IPS DF 19.7 (cell line): Measurements from ENCODE around the gene CCDC138.

ENCODE experiments used
- DNase-seq: peaks from one replicate; pipeline ENCODE4 v3.0.0-alpha.2; 2013; ENCODE audit warnings: low read depth, low spot score

Gene CCDC138

DNA sequence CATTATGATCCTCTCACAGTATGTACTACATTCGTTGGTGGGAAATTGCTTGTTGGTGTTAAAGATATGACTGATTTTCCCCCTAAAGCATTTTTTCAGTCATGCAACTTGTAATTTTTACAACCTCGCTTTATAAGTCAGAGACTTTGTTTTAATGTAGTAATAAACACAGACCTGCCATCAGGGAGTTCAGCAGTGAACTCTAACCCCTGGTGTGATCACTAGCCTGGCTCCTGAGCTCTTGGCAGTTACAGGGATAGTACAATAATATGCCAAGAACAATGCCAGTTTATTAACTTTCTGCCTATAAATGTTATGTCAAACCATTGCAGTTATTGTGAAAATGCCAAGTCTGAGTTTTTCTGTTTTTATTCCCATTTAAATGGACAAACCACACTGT lies 108.6 kb downstream of the CCDC138 start:
- DNase-seq = no peak

GRCh38 chr2:108896741-108897140 lies 110.2 kb downstream of the CCDC138 start:
- DNase-seq = no peak

DNA sequence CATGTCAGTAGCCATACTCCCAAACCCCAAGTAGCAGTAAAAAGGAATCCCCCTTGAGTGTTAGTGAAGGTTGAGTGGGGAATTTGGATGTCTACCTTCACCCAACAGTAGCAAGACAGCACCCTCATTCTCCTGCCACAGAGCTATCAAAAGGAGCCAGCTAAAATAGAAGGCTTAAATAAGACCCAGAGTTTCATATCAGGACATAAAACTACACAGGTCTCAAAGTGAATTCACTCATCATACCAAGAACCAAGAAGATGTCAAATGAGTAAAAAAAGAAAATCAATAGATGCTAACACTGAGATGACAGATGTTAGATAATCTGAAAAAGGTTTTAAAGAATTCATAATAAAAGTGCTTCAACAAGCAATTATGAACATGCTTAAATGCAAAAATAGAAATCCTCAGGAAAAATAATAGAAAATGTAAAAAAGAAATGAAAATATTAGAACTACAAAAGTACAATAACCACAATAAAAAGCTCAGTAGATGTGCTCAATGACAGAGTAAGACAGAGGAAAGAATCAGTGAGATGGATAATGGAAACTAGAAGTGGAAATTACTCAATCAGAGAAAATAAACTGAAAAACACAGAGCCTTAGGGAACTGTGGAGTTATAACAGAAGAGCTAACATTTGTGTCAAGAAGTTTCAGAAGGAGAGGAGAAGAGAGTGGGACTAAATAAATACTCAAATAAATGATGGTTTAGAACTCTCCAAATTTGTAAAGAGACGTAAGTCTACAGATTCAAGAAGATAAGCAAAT lies 111.9 kb downstream of the CCDC138 start:
- DNase-seq = no peak

- no peak for DNase-seq
Measured at GRCh38 chr2:108904680-108905079, 118.1 kb downstream of the CCDC138 start.

- DNase-seq = no peak
Measured at GRCh38 chr2:108905176-108905575, 118.6 kb downstream of the CCDC138 start.

DNA sequence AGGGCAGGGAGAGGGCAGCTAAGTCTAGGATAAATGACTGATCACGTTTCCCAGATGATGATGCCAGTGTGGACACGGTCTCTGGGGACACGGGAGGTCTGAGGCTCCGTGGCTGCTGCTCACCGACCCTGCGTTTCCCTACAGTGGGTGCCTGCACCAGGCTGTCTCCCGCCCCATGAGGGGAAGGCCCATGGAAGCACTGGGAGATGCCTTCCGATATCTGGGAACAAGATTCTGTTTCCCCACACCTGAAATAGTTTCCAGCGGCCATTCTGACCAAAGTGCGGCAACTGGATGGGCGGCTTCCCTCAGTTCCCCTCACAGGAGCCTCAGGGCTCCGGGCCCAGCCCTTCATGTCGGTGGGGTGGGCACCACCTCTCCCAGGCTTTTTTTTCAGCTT lies 119.3 kb downstream of the CCDC138 start:
- DNase-seq = no peak

DNA sequence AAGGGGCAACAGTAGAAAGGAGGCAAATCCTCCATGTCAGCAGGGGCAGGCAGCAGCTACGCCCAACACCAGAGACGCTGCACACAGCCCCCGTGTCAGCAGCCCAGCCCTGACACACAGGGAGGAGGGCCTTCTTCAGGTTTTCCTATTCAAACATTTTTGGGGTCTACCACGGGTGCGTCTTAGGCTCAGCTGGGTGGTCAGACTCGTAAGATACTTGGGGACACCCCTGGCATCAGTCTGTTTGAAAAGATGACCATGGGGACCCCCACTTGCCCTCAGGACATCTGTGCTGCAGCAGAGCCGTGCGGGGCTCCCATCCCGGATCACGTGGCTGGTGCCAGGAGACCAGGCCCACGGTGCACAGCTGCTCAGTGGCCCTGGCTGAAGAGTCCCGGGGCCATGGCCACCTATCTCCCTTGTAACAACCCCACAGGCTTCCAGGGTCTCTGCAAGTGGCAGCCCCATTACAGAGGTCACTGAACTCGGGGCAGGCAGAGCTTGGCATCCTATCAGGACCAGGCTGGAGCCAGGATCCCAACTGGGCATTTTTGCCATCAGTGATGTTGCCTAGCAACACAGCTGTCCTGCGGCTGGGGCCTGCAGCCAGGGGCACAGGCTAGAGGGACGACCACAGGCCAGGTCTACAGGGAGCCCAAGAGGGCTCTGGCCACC lies 120.0 kb downstream of the CCDC138 start:
- DNase-seq = no peak

DNA sequence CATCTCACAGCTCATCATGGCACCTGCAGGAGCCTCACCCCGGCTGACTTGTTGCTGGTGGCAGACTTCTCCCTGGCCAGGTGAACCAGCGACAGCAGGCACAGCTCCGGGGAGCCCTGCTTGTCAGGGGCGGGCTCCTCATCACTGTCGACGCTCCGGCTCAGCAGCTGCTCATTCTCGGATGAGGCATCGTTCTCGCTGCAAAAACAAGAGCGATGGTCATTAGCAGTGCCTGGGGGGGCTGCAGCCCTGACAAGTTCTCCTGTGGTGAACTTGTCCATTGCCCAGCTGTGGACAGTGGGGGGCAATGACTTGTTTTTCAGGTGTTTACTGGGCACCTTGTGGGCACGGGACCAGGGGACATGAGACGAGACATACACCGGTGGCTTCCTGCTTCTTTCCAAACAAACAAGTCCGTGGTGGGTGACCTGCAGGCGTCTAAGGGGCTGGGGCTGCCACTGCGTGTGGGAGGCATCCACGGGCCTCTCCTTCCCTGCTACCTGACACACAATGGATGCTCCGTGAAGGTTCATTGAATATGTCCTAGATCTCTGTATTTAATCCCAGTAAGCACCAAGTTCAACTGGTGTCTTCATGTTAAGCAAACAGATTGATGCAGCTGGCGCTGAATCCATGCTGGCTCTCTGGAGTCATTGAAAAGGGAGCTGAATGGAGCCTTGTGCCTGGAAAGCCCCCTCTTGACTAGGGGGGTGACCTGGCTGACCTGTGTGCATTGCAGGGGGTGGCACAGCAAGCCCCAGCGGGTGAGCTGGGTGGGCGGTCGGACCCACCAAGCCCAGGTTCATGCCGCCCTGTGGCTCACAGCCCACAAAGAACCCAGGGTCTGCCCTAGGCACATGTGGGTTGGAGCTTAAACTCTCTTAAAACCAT lies 121.5 kb downstream of the CCDC138 start:
- DNase-seq = no peak

- DNase-seq = no peak
Measured at GRCh38 chr2:108908713-108909070, 122.1 kb downstream of the CCDC138 start.

DNA sequence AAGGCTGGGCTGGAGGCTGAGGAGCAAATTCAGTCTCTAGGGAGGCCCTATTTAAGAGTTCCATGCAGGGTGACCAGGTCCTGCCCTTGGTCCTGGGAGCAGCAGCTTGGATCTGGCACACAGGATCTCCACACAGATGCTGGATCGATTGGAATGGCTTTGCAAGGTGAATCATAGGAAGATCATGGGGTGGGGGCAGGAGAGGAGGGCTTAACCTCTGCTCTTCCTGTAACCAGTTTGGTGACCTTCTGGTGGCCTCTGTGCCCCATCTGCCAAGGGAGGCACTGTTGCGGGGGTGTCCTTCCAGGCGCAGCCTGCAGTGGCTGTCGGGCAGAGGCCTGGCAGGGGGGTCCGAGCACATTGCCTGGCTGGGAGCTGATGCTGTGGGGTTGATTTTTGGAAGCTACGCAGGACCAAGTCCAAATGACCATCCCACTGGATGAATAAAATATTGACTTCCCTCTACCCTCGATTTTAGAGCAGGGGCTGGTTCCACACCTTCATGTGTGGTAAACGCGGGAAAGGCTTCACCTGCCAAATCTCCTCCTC lies 122.8 kb downstream of the CCDC138 start:
- no peak for DNase-seq

- DNase-seq = no peak
Measured at GRCh38 chr2:108910011-108910431, 123.5 kb downstream of the CCDC138 start.

- DNase-seq = no peak
Measured at GRCh38 chr2:108910541-108911396, 124.2 kb downstream of the CCDC138 start.

GRCh38 chr2:108911401-108911800 lies 124.8 kb downstream of the CCDC138 start:
- no peak for DNase-seq

DNA sequence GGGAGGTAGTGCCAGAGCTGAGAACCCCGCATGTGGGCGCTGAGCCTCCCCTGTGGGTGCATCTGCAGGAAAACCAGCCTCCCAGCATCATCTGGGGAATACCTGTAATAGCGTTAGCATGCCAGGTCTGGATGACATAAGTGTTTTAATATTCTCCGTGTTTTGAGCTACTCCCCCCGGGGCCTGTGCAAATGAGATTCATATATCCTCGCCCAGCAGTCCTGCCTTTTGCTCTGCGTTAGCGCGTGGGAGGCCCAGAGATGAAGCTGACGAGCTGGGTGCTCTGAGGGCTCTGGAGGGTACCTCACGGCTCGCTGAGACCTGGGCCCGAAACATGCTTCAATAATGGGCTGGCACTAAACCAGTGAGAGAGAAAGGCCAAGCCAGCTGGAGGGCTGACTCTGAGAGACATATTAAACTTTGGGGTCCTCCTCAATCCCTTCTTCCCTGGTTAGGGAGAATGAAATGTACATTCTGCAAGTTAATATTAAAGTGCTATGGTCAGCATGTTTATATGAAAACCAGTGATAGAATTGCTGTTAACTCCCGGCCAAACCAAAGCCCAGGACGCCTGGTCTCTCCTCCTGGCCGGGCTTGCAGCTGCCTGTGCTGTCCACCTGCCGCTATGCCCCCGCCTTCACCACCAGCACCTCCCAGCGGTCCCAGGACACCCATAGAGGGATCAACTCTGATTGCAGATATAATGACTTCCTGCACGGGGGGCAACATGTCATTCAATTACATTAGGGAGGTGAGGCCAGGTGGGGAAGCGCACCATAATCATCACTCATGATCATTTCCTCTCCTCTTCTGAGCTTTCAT lies 125.4 kb downstream of the CCDC138 start:
- no peak for DNase-seq

DNA sequence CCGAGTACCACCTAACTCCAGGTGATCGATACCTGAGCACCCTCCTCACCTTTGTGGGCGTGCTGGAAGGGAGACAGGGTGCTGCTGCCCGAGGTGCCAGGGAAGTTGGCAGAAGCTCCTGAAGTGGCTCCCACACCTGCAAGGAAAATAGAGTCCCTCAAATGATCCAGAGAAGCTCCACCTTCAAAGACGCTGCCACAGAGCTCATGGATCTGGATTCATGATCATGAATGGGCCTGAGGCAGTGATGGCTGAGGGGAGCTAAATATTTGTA lies 126.0 kb downstream of the CCDC138 start:
- no peak for DNase-seq

DNA sequence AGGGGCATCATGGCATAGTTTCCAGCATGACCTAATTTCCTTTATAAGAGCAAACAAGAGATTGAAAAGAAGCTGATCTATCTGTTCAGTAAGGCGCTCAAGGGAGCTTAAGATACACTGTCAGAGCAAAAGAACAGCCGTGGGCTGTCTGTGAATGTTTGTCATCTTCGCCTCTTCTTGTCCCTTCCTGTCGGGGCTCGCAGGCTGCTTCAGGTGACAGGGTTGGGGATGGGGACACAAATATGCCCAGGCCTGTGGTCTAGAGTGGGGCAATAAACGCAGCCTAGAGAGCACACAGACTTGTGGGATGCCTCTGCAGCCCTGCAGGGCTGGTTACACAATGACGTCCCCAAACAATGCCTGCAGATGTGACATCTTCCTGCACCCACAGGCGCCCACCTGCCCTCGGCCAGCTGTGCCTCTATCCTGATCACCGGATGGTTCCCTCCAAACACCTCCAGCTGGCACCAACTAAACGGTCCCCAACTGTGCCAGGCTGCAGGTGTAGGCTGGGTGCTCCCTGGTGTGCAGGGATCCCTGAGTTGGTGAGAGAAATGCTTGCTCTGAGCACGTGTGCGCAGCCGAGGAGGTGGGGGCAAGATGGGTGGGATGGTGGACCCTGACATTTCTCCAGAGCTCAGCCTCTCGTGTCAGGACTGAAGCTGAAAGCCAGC lies 129.7 kb downstream of the CCDC138 start:
- no peak for DNase-seq

DNA sequence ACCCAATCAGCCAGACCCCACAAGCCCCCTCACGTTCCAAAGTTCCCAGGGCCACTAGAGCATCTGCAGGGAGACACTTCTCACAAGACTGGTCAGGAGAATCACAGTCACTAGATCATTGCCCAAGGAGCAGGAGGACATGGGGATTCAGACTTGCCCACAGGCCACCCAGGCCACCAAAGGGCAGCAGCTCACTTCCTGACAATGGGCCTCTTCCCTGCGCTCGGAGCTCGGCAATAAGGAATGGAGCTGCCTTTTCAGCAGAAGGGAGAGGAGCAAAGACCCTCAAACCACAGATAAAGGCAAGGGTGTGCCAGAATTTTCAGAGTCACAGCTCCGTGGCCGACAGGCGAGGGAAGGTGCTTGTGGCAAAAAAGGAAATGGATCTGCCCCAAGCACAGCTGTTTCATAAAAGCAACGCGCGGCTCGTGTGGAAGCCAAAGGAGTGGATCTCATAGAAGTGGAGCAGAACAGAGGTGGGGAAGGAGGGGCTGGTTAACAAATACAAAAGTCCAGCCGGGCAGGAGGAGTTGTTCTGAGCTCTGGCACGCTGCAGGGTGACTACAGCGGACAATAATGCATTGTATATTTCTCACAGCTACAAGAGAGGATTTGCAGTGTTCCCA lies 130.3 kb downstream of the CCDC138 start:
- DNase-seq = no peak

GRCh38 chr2:108917526-108917925 lies 131.0 kb downstream of the CCDC138 start:
- no peak for DNase-seq

GRCh38 chr2:108918156-108918874 lies 131.7 kb downstream of the CCDC138 start:
- DNase-seq = no peak
